HEK293T (cell line): ENCODE data around the gene BCL6B.

Experiments
- CTCF ChIA-PET: fragments of 350-600 bp; formaldehyde crosslinking; extraction: SDS; loops from one replicate; lab custom pipeline; 2021; ENCODE audit warnings: antibody characterized with exemption, inconsistent platforms; lab: Yijun Ruan, JAX
- POLR2A ChIA-PET: fragments of 350-600 bp; formaldehyde crosslinking; extraction: SDS; loops from one replicate; lab custom pipeline; 2020; ENCODE audit warnings: antibody characterized with exemption, inconsistent platforms; lab: Yijun Ruan, JAX
- DNase-seq: peaks from one replicate; pipeline ENCODE4 v3.0.0; 2012; ENCODE audit warnings: mixed read lengths; ENCODE audit errors: extremely low spot score
- ARNT ChIP-seq: fragments of 450-650 bp; IDR thresholded peaks from 2 replicates; pipeline ENCODE4 v1.6.1; 2017; ENCODE audit warnings: mild to moderate bottlenecking
- BHLHE40 ChIP-seq: fragments of 450-650 bp; IDR thresholded peaks from 2 replicates; pipeline ENCODE4 v1.6.1; 2016; ENCODE audit warnings: mild to moderate bottlenecking, moderate library complexity, borderline replicate concordance
- CTBP1 ChIP-seq: fragments of 450-650 bp; IDR thresholded peaks from 2 replicates; pipeline ENCODE4 v1.6.1; 2016; ENCODE audit warnings: borderline replicate concordance
- ELF4 ChIP-seq: fragments of 450-650 bp; IDR thresholded peaks from 2 replicates; pipeline ENCODE4 v1.6.1; 2017; ENCODE audit warnings: antibody characterized with exemption
- FOXA1 ChIP-seq: fragments of 450-650 bp; IDR thresholded peaks from 2 replicates; pipeline ENCODE4 v1.6.1; 2016; ENCODE audit warnings: mild to moderate bottlenecking
- FOXK2 ChIP-seq: fragments of 450-650 bp; IDR thresholded peaks from 2 replicates; pipeline ENCODE4 v1.6.1; 2016; ENCODE audit warnings: mild to moderate bottlenecking
- FOXM1 ChIP-seq: fragments of 450-650 bp; IDR thresholded peaks from 2 replicates; pipeline ENCODE4 v1.6.1; 2017; ENCODE audit warnings: mild to moderate bottlenecking, borderline replicate concordance
- HDGF ChIP-seq: fragments of 450-650 bp; IDR thresholded peaks from 2 replicates; pipeline ENCODE4 v1.6.1; 2017; ENCODE audit warnings: antibody characterized with exemption, borderline replicate concordance
- L3MBTL2 ChIP-seq: fragments of 450-650 bp; conservative IDR thresholded peaks from 2 replicates; pipeline ENCODE4 v1.6.1; 2016; ENCODE audit warnings: mild to moderate bottlenecking
- LEF1 ChIP-seq: fragments of 450-650 bp; IDR thresholded peaks from 2 replicates; pipeline ENCODE4 v1.6.1; 2017; ENCODE audit warnings: mild to moderate bottlenecking, borderline replicate concordance
- NFRKB ChIP-seq: fragments of 450-650 bp; IDR thresholded peaks from 2 replicates; pipeline ENCODE4 v1.6.1; 2016; ENCODE audit warnings: mild to moderate bottlenecking, moderate library complexity
- SP1 ChIP-seq: fragments of 450-650 bp; IDR thresholded peaks from 2 replicates; pipeline ENCODE4 v1.6.1; 2017
- SUZ12 ChIP-seq: fragments of 450-650 bp; IDR thresholded peaks from 2 replicates; pipeline ENCODE4 v1.6.1; 2016; ENCODE audit warnings: mild to moderate bottlenecking
- TARDBP ChIP-seq: fragments of 450-650 bp; IDR thresholded peaks from 2 replicates; pipeline ENCODE4 v1.6.1; 2016
- ZNF384 ChIP-seq: fragments of 450-650 bp; IDR thresholded peaks from 2 replicates; pipeline ENCODE4 v1.6.1; 2016
- TF ChIP-seq, protein P1 (sequence below): fragments of 450-650 bp; IDR thresholded peaks from 2 replicates; pipeline ENCODE4 v1.6.1; 2016

BCL6B gene

DNA sequence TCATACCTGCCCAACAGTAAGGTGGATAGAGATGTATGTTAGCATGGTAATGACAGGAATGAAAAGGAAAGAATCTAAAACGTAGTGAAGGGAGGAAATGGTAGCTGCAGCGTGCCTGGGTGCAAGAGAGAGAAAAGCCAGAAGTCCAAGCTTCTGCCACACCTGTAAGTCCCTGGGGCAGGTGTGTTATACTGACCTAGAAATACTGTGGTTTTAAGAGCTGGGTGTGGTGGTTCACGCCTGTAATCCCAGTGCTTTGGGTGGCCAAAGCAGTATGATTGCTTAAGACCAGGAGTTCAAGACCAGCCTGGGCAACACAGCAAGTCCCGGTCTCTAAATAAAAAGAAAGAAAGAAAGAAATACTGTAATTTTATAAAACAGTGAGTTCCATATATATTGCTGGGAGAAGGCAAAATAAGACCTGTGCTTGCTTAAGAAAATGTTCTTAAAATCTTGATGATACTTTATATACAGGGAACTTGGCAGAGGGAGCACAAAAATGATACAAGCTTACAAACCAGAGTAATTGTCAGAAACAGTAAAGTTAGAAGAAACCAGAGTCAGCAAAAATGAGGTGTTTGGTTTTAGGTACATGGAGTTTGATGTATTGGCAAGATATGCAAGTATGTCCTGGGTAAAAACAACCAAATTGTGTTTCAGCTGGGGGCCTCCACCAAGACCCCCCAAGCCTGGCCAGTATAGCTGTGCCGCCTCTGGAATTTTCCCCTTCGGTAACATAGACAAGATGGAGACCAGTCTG is 20.4 kb upstream of the BCL6B start:
- POLR2A ChIA-PET: interaction anchor here (0.8 kb wide), 1 partner anchor 10 kb away, joined by 3 read pairs; the partner anchor contains the start of gene RNASEK
- TF ChIP-seq TARDBP: no peak
- TF ChIP-seq SP1: no peak
- TF ChIP-seq ZNF384: no peak
- no peak for TF ChIP-seq SUZ12
- TF ChIP-seq FOXM1: no peak
- TF ChIP-seq HDGF: no peak
- TF ChIP-seq FOXK2: no peak
- TF ChIP-seq FOXA1: no peak
- no peak for TF ChIP-seq ARNT
- TF ChIP-seq BHLHE40: no peak
- no peak for TF ChIP-seq ELF4
- TF ChIP-seq LEF1: no peak
- no peak for TF ChIP-seq L3MBTL2
- CTCF ChIA-PET: interaction anchor here (0.7 to 2.6 kb wide), 2 partner anchors 19 to 159 kb away, joined by 4 to 15 read pairs; no protein-coding TSS in a partner anchor
- no peak for DNase-seq

- POLR2A ChIA-PET: interaction anchor here (0.9 kb wide), 1 partner anchor 89 kb away, joined by 7 read pairs; no protein-coding TSS in a partner anchor
- TF ChIP-seq FOXM1 (no peak), NFRKB (no peak), SP1 (no peak), TARDBP (no peak), FOXA1 (no peak), HDGF (no peak), ZNF384 (no peak), BHLHE40 (no peak), L3MBTL2 (no peak), CTBP1 (no peak)
- TF ChIP-seq, protein P1, sequence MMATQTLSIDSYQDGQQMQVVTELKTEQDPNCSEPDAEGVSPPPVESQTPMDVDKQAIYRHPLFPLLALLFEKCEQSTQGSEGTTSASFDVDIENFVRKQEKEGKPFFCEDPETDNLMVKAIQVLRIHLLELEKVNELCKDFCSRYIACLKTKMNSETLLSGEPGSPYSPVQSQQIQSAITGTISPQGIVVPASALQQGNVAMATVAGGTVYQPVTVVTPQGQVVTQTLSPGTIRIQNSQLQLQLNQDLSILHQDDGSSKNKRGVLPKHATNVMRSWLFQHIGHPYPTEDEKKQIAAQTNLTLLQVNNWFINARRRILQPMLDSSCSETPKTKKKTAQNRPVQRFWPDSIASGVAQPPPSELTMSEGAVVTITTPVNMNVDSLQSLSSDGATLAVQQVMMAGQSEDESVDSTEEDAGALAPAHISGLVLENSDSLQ: no peak
- CTCF ChIA-PET: interaction anchor here (0.9 to 2.6 kb wide), 6 partner anchors 8 to 160 kb away, joined by 3 to 36 read pairs (median 11); partner anchors contain the start of gene ALOX12
- no peak for DNase-seq
Measured at GRCh38 chr17:7003745-7004144, 19.1 kb upstream of the BCL6B start.

GRCh38 chr17:7004398-7005253 is 18.2 kb upstream of the BCL6B start:
- POLR2A ChIA-PET: interaction anchor here (0.9 kb wide), 1 partner anchor 90 kb away, joined by 7 read pairs; no protein-coding TSS in a partner anchor

DNA sequence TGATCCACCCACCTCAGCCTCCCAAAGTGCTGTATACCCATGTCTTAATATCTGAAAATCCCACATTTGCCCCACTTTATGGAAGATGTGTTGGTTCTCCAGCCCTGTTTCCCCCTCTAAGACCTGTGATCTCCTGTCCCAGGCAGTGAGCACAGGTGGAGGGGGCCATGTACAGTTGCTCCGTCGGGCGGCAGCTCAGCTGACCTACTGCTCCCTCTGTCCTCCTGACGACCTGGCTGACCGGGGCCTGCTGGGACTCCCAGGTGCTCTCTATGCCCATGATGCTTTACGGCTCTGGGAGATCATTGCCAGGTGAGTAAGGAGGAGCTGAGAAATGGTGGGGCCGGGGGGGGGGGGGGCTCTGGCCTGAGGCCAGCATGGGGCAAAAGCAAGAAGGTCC is 17.1 kb upstream of the BCL6B start:
- TF ChIP-seq FOXM1 (no peak), LEF1 (no peak), TARDBP (no peak), L3MBTL2 (no peak), ELF4 (no peak), NFRKB (no peak), SP1 (no peak), ZNF384 (no peak), FOXA1 (no peak), BHLHE40 (no peak), ARNT (no peak), CTBP1 (no peak), HDGF (no peak), FOXK2 (no peak), SUZ12 (no peak)
- TF ChIP-seq, protein P1: no peak
- POLR2A ChIA-PET: no interaction called here

More at GRCh38 chr17:7004398-7005253, 18.2 kb upstream of the BCL6B start:
- peak; percentile 67 for DNase-seq
- CTCF ChIA-PET: interaction anchor here (0.6 to 2.6 kb wide), 11 partner anchors 8 to 501 kb away, joined by 3 to 36 read pairs (median 5); partner anchors contain the start of genes ALOX12 and RNASEK
- no peak for TF ChIP-seq TARDBP
- peak; percentile 54 for TF ChIP-seq CTBP1
- TF ChIP-seq BHLHE40: no peak

GRCh38 chr17:7007143-7007542 is 15.7 kb upstream of the BCL6B start:
- POLR2A ChIA-PET: no interaction called here
- DNase-seq: no peak

More for the DNA sequence above, 17.1 kb upstream of the BCL6B start:
- CTCF ChIA-PET: interaction anchor here (0.6 to 0.7 kb wide), 2 partner anchors 91 to 94 kb away, joined by 3 to 4 read pairs; no protein-coding TSS in a partner anchor
- no peak for DNase-seq

More at GRCh38 chr17:7007143-7007542, 15.7 kb upstream of the BCL6B start:
- TF ChIP-seq, protein P1: peak; percentile 77
- no peak for TF ChIP-seq FOXA1
- CTCF ChIA-PET: interaction anchor here (1.8 kb wide), 1 partner anchor 93 kb away, joined by 7 read pairs; no protein-coding TSS in a partner anchor
